SH-SY5Y (cell line): Measurements from ENCODE around the gene MICAL2.

Source experiments
- GATA2 ChIP-seq: IDR thresholded peaks from 2 replicates; pipeline ENCODE4 v1.6.1; 2011; ENCODE audit warnings: mild to moderate bottlenecking, low read depth, low read length
- GATA3 ChIP-seq: IDR thresholded peaks from 2 replicates; pipeline ENCODE4 v1.6.1; 2011; ENCODE audit warnings: low read depth, mild to moderate bottlenecking, low read length, moderate library complexity

DNA sequence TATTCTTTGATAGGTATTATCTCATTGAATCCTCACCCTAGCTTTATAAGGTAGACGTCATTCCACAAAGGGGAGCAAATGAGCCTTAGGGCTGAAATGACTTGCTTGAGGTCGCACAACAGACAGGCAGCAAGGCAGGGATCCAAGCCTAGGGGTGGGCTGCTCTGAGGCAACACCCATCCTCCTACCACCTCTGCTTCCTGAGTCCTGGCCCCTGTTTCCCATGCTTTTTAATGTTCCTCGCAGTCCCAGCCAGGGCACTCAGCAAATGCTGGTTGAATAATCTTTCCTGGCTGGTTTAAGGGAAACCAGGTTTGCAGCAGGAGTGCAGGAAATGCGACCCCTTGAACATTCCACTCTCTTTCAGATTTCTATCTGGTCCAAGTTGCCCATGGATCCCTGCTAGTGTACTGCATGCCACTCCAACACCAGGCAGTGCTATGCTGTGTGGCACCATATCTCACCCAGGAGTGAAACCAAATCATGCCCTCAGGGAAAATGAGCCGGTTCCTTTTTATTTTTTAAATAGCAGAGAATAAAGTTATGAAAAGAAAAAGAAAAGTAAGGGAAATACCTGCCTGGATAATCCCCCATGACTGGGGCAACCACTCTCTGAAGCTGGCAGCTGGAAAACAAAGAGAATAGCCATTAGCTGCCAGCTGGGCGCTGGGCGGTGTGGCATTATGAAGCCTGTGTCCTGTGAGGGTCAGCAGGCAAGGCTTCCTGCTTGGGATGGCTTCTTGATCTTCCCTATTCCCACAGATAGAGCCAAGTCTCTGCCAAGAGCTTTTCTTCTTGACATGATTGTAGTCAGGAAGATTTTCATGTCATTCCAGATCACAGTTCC, 21.8 kb downstream of the MICAL2 start:
- TF ChIP-seq GATA2: no peak
- TF ChIP-seq GATA3: no peak
